Gastroesophageal sphincter (tissue), 3 donors: ENCODE data around the gene ZNF286A.
"Not testable (repeated sequence)": the region's sequence is repeated elsewhere in the genome, so short reads cannot be mapped to it uniquely, and the experiment has no call there.

Experiments
- EP300 ChIP-seq: sonication (generic); formaldehyde crosslinking; IDR thresholded peaks from one replicate; pipeline ENCODE4 v1.6.1; 2017; ENCODE audit warnings: antibody characterized with exemption, mild to moderate bottlenecking
- POLR2A ChIP-seq, 2 donors: fragments of 450-650 bp; IDR thresholded peaks; one replicate each; pipeline ENCODE4 v1.6.1; 2017; ENCODE audit warnings: antibody characterized with exemption in 2 of 2, mild to moderate bottlenecking in 2 of 2, moderate library complexity in 1 of 2
- TF ChIP-seq, protein P1 (sequence below), 4 experiments: fragments of 200-600 bp in 2 of 4; fragments of 450-650 bp in 2 of 4; sonication (generic) in 1 of 4; IDR thresholded peaks; one replicate each; pipeline ENCODE4 v1.5.1; 2017 to 2019; ENCODE audit warnings: antibody characterized with exemption in 4 of 4, mild to moderate bottlenecking in 2 of 4, moderate library complexity in 2 of 4

GRCh38 chr17:15683824-15684478, 15.6 kb upstream of the ZNF286A start, which contains the start of gene TRIM16:
- TF ChIP-seq POLR2A (IDR thresholded peaks at IDR 0.05); EP300: not testable (repeated sequence)
- TF ChIP-seq, protein P1, sequence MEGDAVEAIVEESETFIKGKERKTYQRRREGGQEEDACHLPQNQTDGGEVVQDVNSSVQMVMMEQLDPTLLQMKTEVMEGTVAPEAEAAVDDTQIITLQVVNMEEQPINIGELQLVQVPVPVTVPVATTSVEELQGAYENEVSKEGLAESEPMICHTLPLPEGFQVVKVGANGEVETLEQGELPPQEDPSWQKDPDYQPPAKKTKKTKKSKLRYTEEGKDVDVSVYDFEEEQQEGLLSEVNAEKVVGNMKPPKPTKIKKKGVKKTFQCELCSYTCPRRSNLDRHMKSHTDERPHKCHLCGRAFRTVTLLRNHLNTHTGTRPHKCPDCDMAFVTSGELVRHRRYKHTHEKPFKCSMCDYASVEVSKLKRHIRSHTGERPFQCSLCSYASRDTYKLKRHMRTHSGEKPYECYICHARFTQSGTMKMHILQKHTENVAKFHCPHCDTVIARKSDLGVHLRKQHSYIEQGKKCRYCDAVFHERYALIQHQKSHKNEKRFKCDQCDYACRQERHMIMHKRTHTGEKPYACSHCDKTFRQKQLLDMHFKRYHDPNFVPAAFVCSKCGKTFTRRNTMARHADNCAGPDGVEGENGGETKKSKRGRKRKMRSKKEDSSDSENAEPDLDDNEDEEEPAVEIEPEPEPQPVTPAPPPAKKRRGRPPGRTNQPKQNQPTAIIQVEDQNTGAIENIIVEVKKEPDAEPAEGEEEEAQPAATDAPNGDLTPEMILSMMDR (IDR thresholded peaks at IDR 0.05), result not testable (repeated sequence)
